OCI-LY3 (cell line): Measurements from ENCODE around the gene TMEM129.

Source experiments
- EZH2phosphoT487 ChIP-seq: fragments of 200-600 bp; shearing (Covaris generic); IDR thresholded peaks from 2 replicates; pipeline ENCODE4 v1.6.1; 2018; ENCODE audit warnings: antibody characterized with exemption, mixed run types, low read depth
- TF ChIP-seq, protein P1 (sequence below): fragments of 200-600, 300-600 bp; sonication (generic); IDR thresholded peaks from 2 replicates; pipeline ENCODE4 v1.5.1; 2014; ENCODE audit warnings: antibody characterized with exemption, low read length, low read depth

DNA sequence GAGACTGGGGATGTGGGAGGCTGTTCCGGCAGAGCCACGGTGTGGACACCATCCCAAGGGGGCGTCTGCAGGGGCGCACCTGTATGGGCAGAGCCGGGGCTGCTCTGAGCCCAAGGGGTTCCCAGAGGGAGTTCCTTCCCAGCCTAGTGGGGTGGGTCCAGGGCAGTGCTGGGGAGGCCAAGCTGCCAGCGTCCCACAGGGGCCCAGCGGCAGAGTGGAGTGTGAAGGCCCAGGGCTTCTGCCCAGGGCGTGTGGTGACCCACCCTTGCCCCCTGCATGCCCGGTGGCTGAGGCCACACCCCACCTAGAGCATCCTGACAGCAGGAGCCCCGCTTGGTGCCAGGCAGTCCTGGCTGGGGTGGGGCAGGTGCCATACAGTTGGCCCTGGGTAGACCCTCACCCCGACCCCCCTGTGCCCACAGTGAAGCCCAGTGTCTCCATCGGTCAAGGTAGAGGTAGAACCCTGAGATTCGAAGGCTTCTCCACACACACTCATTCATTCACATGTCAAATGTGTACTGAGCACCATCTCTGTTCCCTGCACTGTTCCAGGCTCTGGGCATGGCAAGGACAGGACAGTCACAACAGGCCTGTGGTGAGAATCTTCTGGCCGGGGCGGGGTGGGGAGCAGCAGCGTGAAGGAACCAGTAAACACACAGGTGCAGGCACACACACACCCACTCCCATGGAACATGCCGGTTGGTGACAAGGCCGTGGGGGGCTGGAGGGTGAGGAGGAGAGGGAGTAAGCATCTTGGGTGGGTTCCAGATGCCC is 29.4 kb upstream of the TMEM129 start:
- TF ChIP-seq, protein P1, sequence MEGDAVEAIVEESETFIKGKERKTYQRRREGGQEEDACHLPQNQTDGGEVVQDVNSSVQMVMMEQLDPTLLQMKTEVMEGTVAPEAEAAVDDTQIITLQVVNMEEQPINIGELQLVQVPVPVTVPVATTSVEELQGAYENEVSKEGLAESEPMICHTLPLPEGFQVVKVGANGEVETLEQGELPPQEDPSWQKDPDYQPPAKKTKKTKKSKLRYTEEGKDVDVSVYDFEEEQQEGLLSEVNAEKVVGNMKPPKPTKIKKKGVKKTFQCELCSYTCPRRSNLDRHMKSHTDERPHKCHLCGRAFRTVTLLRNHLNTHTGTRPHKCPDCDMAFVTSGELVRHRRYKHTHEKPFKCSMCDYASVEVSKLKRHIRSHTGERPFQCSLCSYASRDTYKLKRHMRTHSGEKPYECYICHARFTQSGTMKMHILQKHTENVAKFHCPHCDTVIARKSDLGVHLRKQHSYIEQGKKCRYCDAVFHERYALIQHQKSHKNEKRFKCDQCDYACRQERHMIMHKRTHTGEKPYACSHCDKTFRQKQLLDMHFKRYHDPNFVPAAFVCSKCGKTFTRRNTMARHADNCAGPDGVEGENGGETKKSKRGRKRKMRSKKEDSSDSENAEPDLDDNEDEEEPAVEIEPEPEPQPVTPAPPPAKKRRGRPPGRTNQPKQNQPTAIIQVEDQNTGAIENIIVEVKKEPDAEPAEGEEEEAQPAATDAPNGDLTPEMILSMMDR: no peak
- TF ChIP-seq EZH2phosphoT487: no peak
